MM.1S (cell line): ENCODE results near the gene CMTM7.

Experiments used
- EZH2 ChIP-seq: fragments of 300-600 bp; sonication (generic); optimal IDR thresholded peaks from 2 replicates; pipeline ENCODE3; 2017; ENCODE audit warnings: low read depth, mild to moderate bottlenecking, antibody characterized with exemption, low read length, mixed read lengths
- TF ChIP-seq, protein P1 (sequence below): fragments of 300-600 bp; sonication (generic); IDR thresholded peaks from 2 replicates; pipeline ENCODE4 v1.5.1; 2016; ENCODE audit warnings: antibody characterized with exemption, low read length, mixed read lengths

DNA sequence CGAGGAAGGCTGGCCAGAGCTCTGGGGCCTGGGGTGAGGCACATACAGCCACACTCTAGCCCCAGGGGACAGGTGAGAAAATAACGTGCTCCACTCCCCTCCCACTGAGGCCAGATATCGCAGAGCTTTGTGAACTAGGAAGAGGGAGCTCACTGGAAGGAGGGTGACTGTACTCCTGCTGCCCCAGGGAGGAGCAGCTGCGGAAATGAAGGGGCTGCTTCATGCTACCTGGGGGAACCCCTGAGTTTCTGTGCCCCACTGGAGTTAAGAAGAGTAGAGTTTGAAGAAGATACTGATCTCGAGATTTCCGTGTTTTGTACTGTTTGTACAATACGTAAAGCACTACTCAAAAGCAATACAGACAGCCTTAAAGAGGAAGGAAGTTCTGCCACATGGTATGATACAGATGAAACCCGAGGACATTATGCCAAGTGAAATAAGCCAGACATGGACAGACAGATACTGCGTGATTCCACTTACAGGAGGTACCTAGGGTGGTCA, 66.4 kb downstream of the CMTM7 start:
- TF ChIP-seq, protein P1, sequence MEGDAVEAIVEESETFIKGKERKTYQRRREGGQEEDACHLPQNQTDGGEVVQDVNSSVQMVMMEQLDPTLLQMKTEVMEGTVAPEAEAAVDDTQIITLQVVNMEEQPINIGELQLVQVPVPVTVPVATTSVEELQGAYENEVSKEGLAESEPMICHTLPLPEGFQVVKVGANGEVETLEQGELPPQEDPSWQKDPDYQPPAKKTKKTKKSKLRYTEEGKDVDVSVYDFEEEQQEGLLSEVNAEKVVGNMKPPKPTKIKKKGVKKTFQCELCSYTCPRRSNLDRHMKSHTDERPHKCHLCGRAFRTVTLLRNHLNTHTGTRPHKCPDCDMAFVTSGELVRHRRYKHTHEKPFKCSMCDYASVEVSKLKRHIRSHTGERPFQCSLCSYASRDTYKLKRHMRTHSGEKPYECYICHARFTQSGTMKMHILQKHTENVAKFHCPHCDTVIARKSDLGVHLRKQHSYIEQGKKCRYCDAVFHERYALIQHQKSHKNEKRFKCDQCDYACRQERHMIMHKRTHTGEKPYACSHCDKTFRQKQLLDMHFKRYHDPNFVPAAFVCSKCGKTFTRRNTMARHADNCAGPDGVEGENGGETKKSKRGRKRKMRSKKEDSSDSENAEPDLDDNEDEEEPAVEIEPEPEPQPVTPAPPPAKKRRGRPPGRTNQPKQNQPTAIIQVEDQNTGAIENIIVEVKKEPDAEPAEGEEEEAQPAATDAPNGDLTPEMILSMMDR: no peak
- no peak for TF ChIP-seq EZH2
